Liver (tissue), 9 donors: ENCODE data around the gene RAD9A. TPM values are rescaled to one million over a fixed set of nuclear protein-coding genes. Genes with fewer than 3 reads are reported as not detected.

Experiments used
- DNase-seq: peaks from one replicate; pipeline ENCODE4 v3.0.0-alpha.2; 2017; ENCODE audit warnings: low spot score
- H3K27ac ChIP-seq, 2 donors: one replicate each; pipeline ENCODE4 v1.7.0; 2013; ENCODE audit warnings: inconsistent platforms in 2 of 2, low read length in 2 of 2, control low read depth in 1 of 2, low read depth in 1 of 2, mild to moderate bottlenecking in 1 of 2
- H3K27me3 ChIP-seq, 4 donors: one replicate each; pipeline versions ENCODE4 v1.6.1 to v1.7.0; 2013; ENCODE audit warnings: low read length in 3 of 4, inconsistent platforms in 1 of 4, mild to moderate bottlenecking in 1 of 4, moderate library complexity in 1 of 4; ENCODE audit not compliant: control insufficient read depth in 4 of 4, insufficient read depth in 4 of 4
- H3K36me3 ChIP-seq, 4 donors: one replicate each; pipeline versions ENCODE4 v1.6.1 to v1.7.0; 2013; ENCODE audit warnings: low read length in 3 of 4, mild to moderate bottlenecking in 3 of 4, low read depth in 1 of 4, moderate library complexity in 1 of 4; ENCODE audit not compliant: control insufficient read depth in 4 of 4, insufficient read depth in 3 of 4
- H3K4me1 ChIP-seq, 4 donors: one replicate each; pipeline versions ENCODE4 v1.6.1 to v1.7.0; 2013; ENCODE audit warnings: low read length in 3 of 4, mild to moderate bottlenecking in 3 of 4, moderate library complexity in 1 of 4; ENCODE audit not compliant: control insufficient read depth in 4 of 4, insufficient read depth in 4 of 4
- H3K4me3 ChIP-seq, 3 donors: one replicate each; pipeline versions ENCODE4 v1.6.1 to v1.7.0; 2013; ENCODE audit warnings: low read length in 3 of 3, control low read depth in 1 of 3, low read depth in 1 of 3, mild to moderate bottlenecking in 1 of 3
- H3K9ac ChIP-seq, 2 donors: one replicate each; pipeline ENCODE4 v1.7.0; 2013; ENCODE audit warnings: low read length in 2 of 2, mild to moderate bottlenecking in 2 of 2, moderate library complexity in 2 of 2, control low read depth in 1 of 2, low read depth in 1 of 2
- H3K9me3 ChIP-seq, 4 donors: one replicate each; pipeline versions ENCODE4 v1.6.1 to v1.7.0; 2013; ENCODE audit warnings: low read length in 3 of 4; ENCODE audit not compliant: control insufficient read depth in 4 of 4
- CTCF ChIP-seq: fragments of 150-350 bp; IDR thresholded peaks from 2 replicates; pipeline ENCODE4 v1.5.1; 2017; ENCODE audit warnings: improper control_type of control experiment, low read depth, low read length; ENCODE audit not compliant: missing input control
- FOXA2 ChIP-seq: IDR thresholded peaks from 2 replicates; pipeline ENCODE4 v1.6.1; 2016; ENCODE audit warnings: antibody characterized with exemption
- MAX ChIP-seq: IDR thresholded peaks from 2 replicates; pipeline ENCODE4 v1.6.1; 2016; ENCODE audit warnings: antibody characterized with exemption
- NR2F2 ChIP-seq: IDR thresholded peaks from 2 replicates; pipeline ENCODE4 v1.6.1; 2016; ENCODE audit warnings: antibody characterized with exemption
- RAD21 ChIP-seq, 2 donors: IDR thresholded peaks; 2 replicates each; pipeline ENCODE4 v1.6.1; 2016; ENCODE audit warnings: antibody characterized with exemption in 2 of 2, mild to moderate bottlenecking in 2 of 2
- SP1 ChIP-seq: IDR thresholded peaks from 2 replicates; pipeline ENCODE4 v1.6.1; 2018; ENCODE audit warnings: antibody characterized with exemption, mild to moderate bottlenecking
- TAF1 ChIP-seq: conservative IDR thresholded peaks from 2 replicates; pipeline ENCODE4 v1.6.1; 2016; ENCODE audit warnings: antibody characterized with exemption, mild to moderate bottlenecking
- YY1 ChIP-seq: IDR thresholded peaks from 2 replicates; pipeline ENCODE4 v1.6.1; 2016; ENCODE audit warnings: antibody characterized with exemption, mild to moderate bottlenecking
- ZBTB33 ChIP-seq: IDR thresholded peaks from 2 replicates; pipeline ENCODE4 v1.6.1; 2016; ENCODE audit warnings: antibody characterized with exemption
- WGBS: extraction: QIAGEN DNeasy Blood & Tissue Kit; methylation state at CpG from one replicate; pipeline ENCODE4 v1.1.7; 2013; 5-methylcytosine and 5-hydroxymethylcytosine counted together
- polyA plus RNA-seq, 2 donors: library from polyadenylated mRNA; stranded (reverse) in 1 of 2; unstranded in 1 of 2; fragments of 200-250 nt in 1 of 2; fragments of >200 nt in 1 of 2; fragmentation: Nextera tagmentation in 1 of 2; extraction: Ambion mirVana in 1 of 2; gene quantifications; one replicate each; pipeline versions ENCODE4 v1.2.1 to v1.2.3, GENCODE V29; 2013 to 2015
- total RNA-seq, 2 donors: library from RNA; depleted of rRNA; stranded (reverse); fragments of >200 nt; gene quantifications; one replicate each; pipeline ENCODE4 v1.2.3, GENCODE V29; 2014
- donor health status: healthy.
- donor health status: healthy.
- donor health status: healthy.
- donor health status: healthy.
- donor health status: healthy.

The RAD9A gene
- total and polyA plus RNA-seq, 4 donors, result 4.5 to 8.6 (median 5.6) TPM

GRCh38 chr11:67441098-67441563 is 49.3 kb downstream of the RAD9A start:
- WGBS, result 94% methylated on average over 21 of the region's 21 CpGs
- no peak overlapping the region for H3K9ac ChIP-seq
- H3K36me3 ChIP-seq, result peaks cover 0 to 9% (median 0%) of the 10 kb centered on the region in 4 donors
- H3K9me3 ChIP-seq, result no peaks in the 10 kb centered on the region
- no peak overlapping the region for H3K27ac ChIP-seq
- peaks cover 4 to 21% (median 13%) of the 10 kb centered on the region in 4 donors for H3K4me1 ChIP-seq
- no peaks in the 10 kb centered on the region for H3K27me3 ChIP-seq
- TF ChIP-seq TAF1, result no peak
- no peak for TF ChIP-seq SP1
- TF ChIP-seq RAD21 (IDR thresholded peaks at IDR 0.05), result no peak
- TF ChIP-seq YY1, result no peak
- no peak for TF ChIP-seq MAX
- no peak for TF ChIP-seq ZBTB33
- TF ChIP-seq FOXA2, result no peak
- no peak for TF ChIP-seq CTCF
- DNase-seq, result no peak
- no peak overlapping the region for H3K4me3 ChIP-seq

- Histone ChIP-seq H3K27ac (no peak overlapping the region), H3K9ac (no peak overlapping the region), H3K4me1 (peaks cover 4 to 21% (median 13%) of the 10 kb centered on the region in 4 donors), H3K9me3 (no peaks in the 10 kb centered on the region), H3K36me3 (peaks cover 0 to 9% (median 0%) of the 10 kb centered on the region in 4 donors), H3K4me3 (no peak overlapping the region), H3K27me3 (no peaks in the 10 kb centered on the region)
- 92% methylated on average over 28 of the region's 28 CpGs for WGBS
- TF ChIP-seq NR2F2 (no peak), CTCF (no peak), SP1 (no peak)
- no peak for DNase-seq
These were observed 50.1 kb downstream of the RAD9A start for GRCh38 chr11:67441731-67442351.
